ENCODE data around the gene GTPBP3. TPM values are rescaled to one million over a fixed set of nuclear protein-coding genes. Genes with fewer than 3 reads are reported as not detected.
A peak's percentile ranks its signal among the peaks of the same experiment; 100 is the strongest.

GTPBP3 gene
- total and polyA plus RNA-seq, 9 of the 15 experiments (the other 6 are each of a cell fraction or from before 2014, with no cell fraction given): 4.9 to 124 (median 22.6) TPM

DNA sequence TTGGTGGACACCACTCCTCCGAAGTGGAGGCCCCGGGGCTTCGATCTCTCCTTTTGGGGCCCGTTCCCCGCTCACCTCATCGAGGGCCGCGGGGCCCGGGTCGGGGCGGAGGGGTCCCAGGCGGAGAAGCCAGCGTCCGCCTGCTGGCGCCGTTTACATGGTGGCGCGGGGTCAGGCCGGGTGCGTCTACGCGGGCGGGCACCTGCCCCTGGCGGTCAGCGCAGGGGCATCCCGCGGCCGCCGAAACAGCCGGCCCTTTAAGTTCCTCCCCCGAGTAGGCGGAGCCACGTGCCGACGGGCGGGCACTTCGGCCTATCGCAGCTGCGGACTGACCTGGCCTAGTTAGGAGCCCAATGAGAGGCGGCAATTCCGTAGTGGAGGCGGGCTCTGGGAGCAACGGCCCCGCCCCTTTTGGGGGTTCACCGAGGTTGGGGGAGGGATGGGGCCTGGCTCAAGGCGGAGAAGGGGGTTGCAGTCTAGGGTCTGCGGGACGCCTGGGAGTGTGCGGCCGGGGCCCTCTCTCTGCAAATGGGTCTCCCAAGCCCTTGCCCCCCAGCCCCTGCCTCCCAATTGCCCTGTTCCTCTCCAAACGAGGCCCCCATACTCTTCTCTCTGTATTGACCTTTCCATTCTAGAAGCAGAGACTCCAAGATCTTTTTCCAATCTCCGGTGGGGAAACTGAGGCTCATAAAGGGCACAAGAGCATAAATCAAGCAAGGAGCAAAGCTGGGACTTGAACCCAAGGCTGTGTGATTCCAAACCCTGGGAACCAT, 34.0 kb upstream of the GTPBP3 start, which contains the start of gene ABHD8:
Gene ABHD8 (minus strand): TSS at position 259 of the 773 bp plus-strand sequence. CDS start 1,809 bp downstream, outside the sequence.
- WGBS (ENCODE audit: insufficient coverage, low coverage, missing lambda C conversion rate): under 1% methylated on average over 44 of the region's 52 CpGs
- Histone ChIP-seq H3K27ac (ENCODE audit: extremely low read depth, low read depth, low read length) (peak within 1 kb of the TSS; percentile 77), H2AFZ (ENCODE audit: low read depth, low read length) (peak within 1 kb of the TSS; percentile 84), H3K9me3 (replicated peaks; ENCODE audit: control insufficient read depth, insufficient read depth, low read depth, low read length) (no peaks in the 10 kb centered on the region; the same call in 1 of the 2 replicates), H3K4me1 (replicated peaks in 1 of 2; ENCODE audit: control insufficient read depth in 2 of 2, insufficient read depth in 2 of 2, low read length in 2 of 2) (peaks cover 26 to 60% of the 10 kb centered on the region in 2 experiments; a peak in 4 of 5 replicates), H3K27me3 (ENCODE audit: control insufficient read depth in 2 of 2, insufficient read depth in 2 of 2, low read length in 2 of 2) (no peaks in the 10 kb centered on the region), H3K9me1 (ENCODE audit: control insufficient read depth, insufficient read depth, low read length) (no peaks in the 10 kb centered on the region), H4K20me1 (replicated peaks; ENCODE audit: control insufficient read depth, insufficient read depth, low read length) (no peaks in the 10 kb centered on the region), H3K79me2 (ENCODE audit: control insufficient read depth, insufficient read depth, low read length) (peaks cover 31% of the 10 kb centered on the region), H3K4me3 (peak within 1 kb of the TSS; percentile 59), H3K9ac (ENCODE audit: insufficient read depth in 1 of 2, low read depth in 2 of 2, low read length in 2 of 2) (peak within 1 kb of the TSS; percentile 60 to 93; a peak in 3 of 4 replicates), H3K4me2 (ENCODE audit: insufficient read depth, low read length) (peak within 1 kb of the TSS; percentile 73), H3K36me3 (ENCODE audit: control insufficient read depth, insufficient read depth, low read length) (peaks cover 18% of the 10 kb centered on the region)
- peak; percentile 92 to 98 (median 96) for DNase-seq (ENCODE audit: extremely low read depth in 1 of 4, low spot score in 3 of 4)
- peak; percentile 94 for FAIRE-seq
- intact Hi-C loops (cut with micrococcal nuclease) (no loop called here), in situ Hi-C loops (cut with MboI) (no loop called here)
- ATAC-seq: peak; percentile 92
- BruUV-seq (replicated peaks): no TSS peak
- ChIA-PET CTCF (ENCODE audit: low intra/inter-chr PET ratio) (interaction anchor here (1.1 kb wide), 1 partner anchor 10 kb away, joined by 6 read pairs; no protein-coding TSS in a partner anchor), POLR2A (interaction anchor here (0.6 to 1.6 kb wide), 8 partner anchors 9 to 496 kb away, joined by 3 to 5 read pairs (median 4); partner anchors contain the start of gene BABAM1)
- TF ChIP-seq TCF3 (CRISPR knock-in tag; IDR thresholded peaks at IDR 0.05): no peak
- TF ChIP-seq PHB2 (IDR thresholded peaks at IDR 0.05; ENCODE audit: low read depth): no peak
- no peak for TF ChIP-seq ZNF444 (CRISPR knock-in tag; IDR thresholded peaks at IDR 0.05)
- peak; percentile 90 to 91 for TF ChIP-seq FOXK2 (conservative IDR thresholded peaks at IDR 0.05 in 1 of 2, IDR thresholded peaks at IDR 0.05 in 1 of 2; ENCODE audit: low read depth in 2 of 2)
- TF ChIP-seq ZNF57 (CRISPR knock-in tag; IDR thresholded peaks at IDR 0.05): no peak
- TF ChIP-seq ZNF133 (CRISPR knock-in tag; IDR thresholded peaks at IDR 0.05): no peak
- peak; percentile 64 for TF ChIP-seq POLR2A (conservative IDR thresholded peaks at IDR 0.05)
- no peak for TF ChIP-seq MAFG (tag; conservative IDR thresholded peaks at IDR 0.05)
- TF ChIP-seq SMARCB1 (IDR thresholded peaks at IDR 0.05; ENCODE audit: insufficient read length, low read depth): no peak
- TF ChIP-seq, protein P1, sequence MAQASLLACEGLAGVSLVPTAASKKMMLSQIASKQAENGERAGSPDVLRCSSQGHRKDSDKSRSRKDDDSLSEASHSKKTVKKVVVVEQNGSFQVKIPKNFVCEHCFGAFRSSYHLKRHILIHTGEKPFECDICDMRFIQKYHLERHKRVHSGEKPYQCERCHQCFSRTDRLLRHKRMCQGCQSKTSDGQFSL (CRISPR knock-in tag; IDR thresholded peaks at IDR 0.05): peak; percentile 72
- TF ChIP-seq, protein P1 (tag; IDR thresholded peaks at IDR 0.05): peak in 1 of 2 experiments; percentile 85; a peak in 2 of 4 replicates
- no peak for TF ChIP-seq EP300 (IDR thresholded peaks at IDR 0.05; ENCODE audit: low read length)
- no peak for TF ChIP-seq ZNF436 (CRISPR knock-in tag; IDR thresholded peaks at IDR 0.05)
- TF ChIP-seq ZNF124 (CRISPR knock-in tag; IDR thresholded peaks at IDR 0.05): no peak
- peak; percentile 55; the same call in 1 of the 2 replicates for TF ChIP-seq NR2C1 (IDR thresholded peaks at IDR 0.05)
- TF ChIP-seq NR2C1 (tag; IDR thresholded peaks at IDR 0.05): peak; percentile 41; the same call in 1 of the 2 replicates
- TF ChIP-seq, protein P2, sequence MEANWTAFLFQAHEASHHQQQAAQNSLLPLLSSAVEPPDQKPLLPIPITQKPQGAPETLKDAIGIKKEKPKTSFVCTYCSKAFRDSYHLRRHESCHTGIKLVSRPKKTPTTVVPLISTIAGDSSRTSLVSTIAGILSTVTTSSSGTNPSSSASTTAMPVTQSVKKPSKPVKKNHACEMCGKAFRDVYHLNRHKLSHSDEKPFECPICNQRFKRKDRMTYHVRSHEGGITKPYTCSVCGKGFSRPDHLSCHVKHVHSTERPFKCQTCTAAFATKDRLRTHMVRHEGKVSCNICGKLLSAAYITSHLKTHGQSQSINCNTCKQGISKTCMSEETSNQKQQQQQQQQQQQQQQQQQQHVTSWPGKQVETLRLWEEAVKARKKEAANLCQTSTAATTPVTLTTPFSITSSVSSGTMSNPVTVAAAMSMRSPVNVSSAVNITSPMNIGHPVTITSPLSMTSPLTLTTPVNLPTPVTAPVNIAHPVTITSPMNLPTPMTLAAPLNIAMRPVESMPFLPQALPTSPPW (CRISPR knock-in tag; IDR thresholded peaks at IDR 0.05): peak; percentile 88
- TF ChIP-seq EGR1 (conservative IDR thresholded peaks at IDR 0.05): peak; percentile 82
- TF ChIP-seq MCM2 (IDR thresholded peaks at IDR 0.05; ENCODE audit: low read depth): no peak
- TF ChIP-seq NFRKB (IDR thresholded peaks at IDR 0.05; ENCODE audit: low read depth): no peak
- no peak for TF ChIP-seq NFE2L1 (tag; IDR thresholded peaks at IDR 0.05; ENCODE audit: borderline replicate concordance, low read depth)
- no peak for TF ChIP-seq ZNF175 (CRISPR knock-in tag; IDR thresholded peaks at IDR 0.05; ENCODE audit: low read depth)
